Right lobe of liver (tissue), 4 donors: Measurements from ENCODE around the gene GALNT7.

Experiments used
- CTCF ChIP-seq, 4 donors: fragments of 200-600 bp in 3 of 4; fragments of 450-650 bp in 1 of 4; IDR thresholded peaks; one replicate each; pipeline versions ENCODE4 v1.5.1 to v1.8.0; 2016 to 2022; ENCODE audit warnings: antibody characterized with exemption in 4 of 4, mild to moderate bottlenecking in 2 of 4
- POLR2A ChIP-seq: fragments of 450-650 bp; IDR thresholded peaks from one replicate; pipeline ENCODE4 v1.6.1; 2017; ENCODE audit warnings: antibody characterized with exemption, mild to moderate bottlenecking
- donor health status: DM: no; HTN: no; CAD: no.
- donor health status: DM: no; HTN: no; CAD: no.
- donor health status: DM: no; HTN: yes; CAD: no.

- no peak for TF ChIP-seq CTCF (IDR thresholded peaks at IDR 0.05)
- TF ChIP-seq POLR2A: no peak
Observed at GRCh38 chr4:173170182-173170778, 1.7 kb downstream of the GALNT7 start.
